Nephron (organoid): Measurements from ENCODE around the gene IMMT.
A peak's percentile ranks its signal among the peaks of the same experiment; 100 is the strongest.

Experiments used
- H3K27ac Mint-ChIP-seq, 3 experiments: 2 replicates each; pipeline ENCODE4 v1.8.0; 2020; ENCODE audit warnings: mixed read lengths in 3 of 3, mild to moderate bottlenecking in 2 of 3, moderate library complexity in 1 of 3
- H3K27me3 Mint-ChIP-seq: 2 replicates; pipeline ENCODE4 v1.8.0; 2021; ENCODE audit warnings: low read depth, mild to moderate bottlenecking, moderate library complexity, mixed read lengths
- H3K36me3 Mint-ChIP-seq: 2 replicates; pipeline ENCODE4 v1.8.0; 2020; ENCODE audit warnings: low read depth, mixed read lengths
- H3K4me1 Mint-ChIP-seq: 2 replicates; pipeline ENCODE4 v1.8.0; 2020; ENCODE audit warnings: mixed read lengths
- H3K4me3 Mint-ChIP-seq, 3 experiments: 2 replicates each; pipeline ENCODE4 v1.8.0; 2020; ENCODE audit warnings: mild to moderate bottlenecking in 3 of 3, mixed read lengths in 3 of 3, moderate library complexity in 2 of 3
- H3K9me3 Mint-ChIP-seq: 2 replicates; pipeline ENCODE4 v1.8.0; 2020; ENCODE audit warnings: mixed read lengths
- TF ChIP-seq, protein P1 (sequence below), 3 experiments: fragments of 200-600 bp; sonication (generic); IDR thresholded peaks; one replicate each; pipeline ENCODE4 v1.5.0; 2021; ENCODE audit warnings: antibody characterized with exemption in 3 of 3; ENCODE audit not compliant: unreplicated experiment in 3 of 3

The IMMT gene

DNA sequence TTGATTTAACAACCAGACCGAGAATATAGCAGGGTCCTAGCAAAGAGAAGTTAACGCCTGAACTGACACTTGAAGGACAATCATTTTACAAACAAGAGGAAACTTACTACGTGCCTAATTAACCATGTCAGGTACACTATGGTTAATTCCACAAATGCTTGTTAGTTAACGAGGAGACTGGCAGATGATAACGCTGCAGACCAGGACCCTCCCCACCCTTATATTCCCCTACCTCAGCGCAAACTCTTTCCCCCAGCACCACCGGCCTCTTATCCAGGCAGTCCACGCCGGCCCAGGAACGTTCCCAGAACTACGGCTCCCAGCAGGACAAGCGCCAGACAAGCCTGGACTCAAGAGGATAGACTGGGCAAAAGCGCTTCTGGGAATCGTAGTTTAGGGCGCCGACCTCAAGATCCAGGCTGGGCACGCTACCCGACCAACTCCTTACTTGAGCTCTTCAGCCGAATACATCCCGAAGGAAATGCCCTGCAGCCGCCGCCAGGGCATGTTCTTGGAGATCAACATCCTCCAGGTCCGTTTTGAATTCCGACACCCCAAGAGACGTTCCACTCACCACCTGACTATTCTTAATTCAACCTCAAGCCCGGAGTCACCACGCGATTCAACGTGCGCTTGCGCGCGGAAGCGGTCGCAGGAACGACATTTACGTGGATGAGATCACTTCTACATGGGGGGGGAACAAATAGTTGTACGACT lies 89.9 kb downstream of the IMMT start, which contains the start of gene POLR1A:
Gene POLR1A (minus strand): TSS at position 635 of the 717 bp plus-strand sequence. CDS start 110 bp downstream, at position 525.
- no peaks in the 10 kb centered on the region for H3K9me3 Mint-ChIP-seq
- H3K4me3 Mint-ChIP-seq = peak within 1 kb of the TSS; percentile 88 to 96 (median 88)
- H3K27ac Mint-ChIP-seq = peak within 1 kb of the TSS; percentile 98 to 99 (median 98)
- TF ChIP-seq, protein P1, sequence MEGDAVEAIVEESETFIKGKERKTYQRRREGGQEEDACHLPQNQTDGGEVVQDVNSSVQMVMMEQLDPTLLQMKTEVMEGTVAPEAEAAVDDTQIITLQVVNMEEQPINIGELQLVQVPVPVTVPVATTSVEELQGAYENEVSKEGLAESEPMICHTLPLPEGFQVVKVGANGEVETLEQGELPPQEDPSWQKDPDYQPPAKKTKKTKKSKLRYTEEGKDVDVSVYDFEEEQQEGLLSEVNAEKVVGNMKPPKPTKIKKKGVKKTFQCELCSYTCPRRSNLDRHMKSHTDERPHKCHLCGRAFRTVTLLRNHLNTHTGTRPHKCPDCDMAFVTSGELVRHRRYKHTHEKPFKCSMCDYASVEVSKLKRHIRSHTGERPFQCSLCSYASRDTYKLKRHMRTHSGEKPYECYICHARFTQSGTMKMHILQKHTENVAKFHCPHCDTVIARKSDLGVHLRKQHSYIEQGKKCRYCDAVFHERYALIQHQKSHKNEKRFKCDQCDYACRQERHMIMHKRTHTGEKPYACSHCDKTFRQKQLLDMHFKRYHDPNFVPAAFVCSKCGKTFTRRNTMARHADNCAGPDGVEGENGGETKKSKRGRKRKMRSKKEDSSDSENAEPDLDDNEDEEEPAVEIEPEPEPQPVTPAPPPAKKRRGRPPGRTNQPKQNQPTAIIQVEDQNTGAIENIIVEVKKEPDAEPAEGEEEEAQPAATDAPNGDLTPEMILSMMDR (IDR thresholded peaks at IDR 0.05; ENCODE audit: unreplicated experiment in 3 of 3) = no peak
- peaks cover 37% of the 10 kb centered on the region for H3K4me1 Mint-ChIP-seq
- no peaks in the 10 kb centered on the region for H3K27me3 Mint-ChIP-seq
- H3K36me3 Mint-ChIP-seq = peaks cover 41% of the 10 kb centered on the region

- Mint-ChIP-seq H3K9me3 (no peaks in the 10 kb centered on the region), H3K36me3 (peaks cover 44% of the 10 kb centered on the region), H3K4me1 (peaks cover 29% of the 10 kb centered on the region), H3K27ac (no peak overlapping the region), H3K4me3 (no peak overlapping the region), H3K27me3 (no peaks in the 10 kb centered on the region)
- TF ChIP-seq, protein P1 (IDR thresholded peaks at IDR 0.05; ENCODE audit: unreplicated experiment in 3 of 3) = no peak
These were observed 93.1 kb downstream of the IMMT start for GRCh38 chr2:86102157-86102556.

DNA sequence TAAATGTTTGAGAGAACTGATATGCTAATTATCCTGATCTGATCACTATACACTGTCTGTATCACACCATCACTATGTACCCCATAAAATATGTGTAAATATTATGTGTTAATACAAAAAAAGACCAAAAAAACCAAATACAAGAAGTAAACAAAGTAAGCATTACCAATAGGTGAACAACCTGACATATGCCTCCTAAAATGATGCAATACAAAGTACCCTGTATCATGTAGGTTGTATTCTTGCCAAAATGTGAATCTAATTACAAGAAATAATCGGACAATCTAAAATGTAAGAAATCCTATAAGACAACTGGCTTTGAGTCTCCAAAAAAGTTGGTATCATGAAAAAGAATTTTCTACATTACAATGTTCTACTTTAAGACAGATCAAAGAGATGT lies 97.3 kb downstream of the IMMT start:
- Mint-ChIP-seq H3K4me1 (peaks cover 3% of the 10 kb centered on the region), H3K27me3 (no peaks in the 10 kb centered on the region), H3K9me3 (no peaks in the 10 kb centered on the region), H3K27ac (no peak overlapping the region), H3K4me3 (no peak overlapping the region), H3K36me3 (peaks cover 57% of the 10 kb centered on the region)
- TF ChIP-seq, protein P1 (IDR thresholded peaks at IDR 0.05; ENCODE audit: unreplicated experiment in 3 of 3) = no peak

DNA sequence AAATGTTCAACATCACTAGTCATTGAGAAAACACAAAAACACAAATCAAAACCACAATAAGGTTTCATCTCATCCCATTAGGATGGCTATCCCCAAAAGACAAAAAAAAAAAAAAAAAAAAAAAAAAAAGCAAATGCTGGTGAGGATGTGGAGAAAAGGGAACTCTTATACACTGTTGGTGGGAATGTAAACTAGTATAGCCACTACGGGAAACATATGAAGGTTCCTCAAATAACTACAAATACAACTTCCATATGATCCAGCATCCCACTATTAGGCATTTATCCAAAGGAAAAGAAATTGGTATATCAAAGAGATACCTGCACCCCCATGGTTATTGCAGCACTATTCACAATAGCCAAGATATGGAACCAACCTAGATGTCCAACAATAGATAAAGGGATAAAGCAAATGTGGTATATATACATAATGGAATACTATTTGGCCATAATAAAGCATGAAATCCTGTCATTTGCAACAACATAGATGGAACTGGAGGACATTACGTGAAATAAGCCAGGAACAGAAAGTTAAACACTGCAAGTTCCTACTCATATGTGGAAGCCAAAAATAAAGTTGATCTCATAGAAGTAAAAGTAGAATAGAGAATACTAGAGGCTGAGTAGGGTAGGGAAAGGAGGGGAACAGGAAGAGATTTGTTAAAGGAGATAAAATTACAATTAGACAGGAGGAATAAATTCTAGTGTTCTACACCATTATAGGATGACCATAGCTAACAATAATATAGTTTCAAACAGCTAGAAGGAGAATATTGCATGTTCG lies 98.0 kb downstream of the IMMT start:
- H3K4me1 Mint-ChIP-seq = no peaks in the 10 kb centered on the region

DNA sequence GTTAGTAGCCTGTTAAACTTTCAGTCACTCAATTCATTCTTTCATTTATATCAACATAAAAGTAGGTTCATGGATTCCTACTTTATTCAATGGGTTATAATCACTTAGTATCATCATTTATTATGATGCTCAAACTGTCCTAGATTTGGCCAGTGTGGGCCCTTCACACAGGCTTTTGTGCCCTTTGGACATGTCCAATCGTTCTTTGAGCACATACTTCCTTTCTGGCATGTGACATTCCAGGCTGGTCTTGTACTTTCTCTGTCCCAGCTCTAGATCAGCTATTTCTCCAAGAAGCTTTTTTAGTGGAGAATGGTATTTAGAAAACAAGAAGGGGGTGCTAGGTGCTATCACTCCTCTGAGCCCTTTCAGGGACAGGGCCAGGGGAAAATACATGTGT lies 101.0 kb downstream of the IMMT start:
- TF ChIP-seq, protein P1 (IDR thresholded peaks at IDR 0.05; ENCODE audit: unreplicated experiment in 3 of 3) = no peak

More for the DNA sequence above, 98.0 kb downstream of the IMMT start:
- Mint-ChIP-seq H3K27me3 (no peaks in the 10 kb centered on the region), H3K4me3 (no peak overlapping the region), H3K9me3 (no peaks in the 10 kb centered on the region), H3K27ac (no peak overlapping the region), H3K36me3 (peaks cover 52% of the 10 kb centered on the region)
- TF ChIP-seq, protein P1 (IDR thresholded peaks at IDR 0.05; ENCODE audit: unreplicated experiment in 3 of 3) = no peak

More for the DNA sequence above, 101.0 kb downstream of the IMMT start:
- Mint-ChIP-seq H3K36me3 (peaks cover 57% of the 10 kb centered on the region), H3K27ac (no peak overlapping the region), H3K27me3 (no peaks in the 10 kb centered on the region), H3K4me1 (no peaks in the 10 kb centered on the region), H3K4me3 (no peak overlapping the region), H3K9me3 (no peaks in the 10 kb centered on the region)
